ENCODE data around the gene FHOD3.

DNA sequence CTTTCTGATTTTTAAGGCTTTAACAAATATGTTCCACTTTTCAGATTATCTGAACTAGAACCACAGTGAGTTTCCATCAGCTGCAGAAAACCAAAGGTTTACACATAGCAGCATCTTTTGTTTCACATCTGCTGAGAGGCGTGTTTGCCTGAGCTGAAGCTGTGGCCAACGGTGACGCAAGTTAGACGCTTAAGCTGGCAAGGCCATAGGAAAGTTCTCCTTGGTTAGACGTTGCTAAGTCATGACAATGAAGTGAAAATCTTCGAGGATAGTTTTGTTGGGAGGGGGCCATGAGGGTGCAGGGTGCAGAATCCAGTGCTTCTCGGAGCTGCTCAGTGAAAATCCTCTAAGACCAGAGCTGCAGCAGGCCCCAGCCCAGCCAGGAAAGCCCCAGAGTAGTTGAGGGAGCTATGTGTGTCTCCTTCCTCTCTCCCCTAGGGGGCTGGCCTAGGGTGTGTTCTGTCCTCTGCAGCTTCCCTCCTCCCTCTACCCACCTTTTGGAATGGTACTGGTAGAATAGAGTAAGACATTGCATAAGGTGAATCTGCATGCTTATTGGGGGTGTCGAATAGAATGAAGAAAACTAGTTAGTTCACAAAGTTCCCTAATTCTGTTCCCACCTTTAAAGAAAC lies 105.4 kb downstream of the FHOD3 start:
- TF ChIP-seq POLR2A (IDR thresholded peaks at IDR 0.05; ENCODE audit: low read depth): no peak
- TF ChIP-seq, protein P1, sequence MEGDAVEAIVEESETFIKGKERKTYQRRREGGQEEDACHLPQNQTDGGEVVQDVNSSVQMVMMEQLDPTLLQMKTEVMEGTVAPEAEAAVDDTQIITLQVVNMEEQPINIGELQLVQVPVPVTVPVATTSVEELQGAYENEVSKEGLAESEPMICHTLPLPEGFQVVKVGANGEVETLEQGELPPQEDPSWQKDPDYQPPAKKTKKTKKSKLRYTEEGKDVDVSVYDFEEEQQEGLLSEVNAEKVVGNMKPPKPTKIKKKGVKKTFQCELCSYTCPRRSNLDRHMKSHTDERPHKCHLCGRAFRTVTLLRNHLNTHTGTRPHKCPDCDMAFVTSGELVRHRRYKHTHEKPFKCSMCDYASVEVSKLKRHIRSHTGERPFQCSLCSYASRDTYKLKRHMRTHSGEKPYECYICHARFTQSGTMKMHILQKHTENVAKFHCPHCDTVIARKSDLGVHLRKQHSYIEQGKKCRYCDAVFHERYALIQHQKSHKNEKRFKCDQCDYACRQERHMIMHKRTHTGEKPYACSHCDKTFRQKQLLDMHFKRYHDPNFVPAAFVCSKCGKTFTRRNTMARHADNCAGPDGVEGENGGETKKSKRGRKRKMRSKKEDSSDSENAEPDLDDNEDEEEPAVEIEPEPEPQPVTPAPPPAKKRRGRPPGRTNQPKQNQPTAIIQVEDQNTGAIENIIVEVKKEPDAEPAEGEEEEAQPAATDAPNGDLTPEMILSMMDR (IDR thresholded peaks at IDR 0.05): no peak

Data from esophagus muscularis mucosa (tissue), 3 donors.